GM12801 (cell line): ENCODE measurements around the gene RBM18.

ENCODE experiments used
- TF ChIP-seq, protein P1 (sequence below): IDR thresholded peaks from one replicate; pipeline ENCODE4 v1.5.1; 2011; ENCODE audit warnings: control low read depth; ENCODE audit not compliant: insufficient read length; ENCODE audit errors: extremely low read depth

Gene RBM18

DNA sequence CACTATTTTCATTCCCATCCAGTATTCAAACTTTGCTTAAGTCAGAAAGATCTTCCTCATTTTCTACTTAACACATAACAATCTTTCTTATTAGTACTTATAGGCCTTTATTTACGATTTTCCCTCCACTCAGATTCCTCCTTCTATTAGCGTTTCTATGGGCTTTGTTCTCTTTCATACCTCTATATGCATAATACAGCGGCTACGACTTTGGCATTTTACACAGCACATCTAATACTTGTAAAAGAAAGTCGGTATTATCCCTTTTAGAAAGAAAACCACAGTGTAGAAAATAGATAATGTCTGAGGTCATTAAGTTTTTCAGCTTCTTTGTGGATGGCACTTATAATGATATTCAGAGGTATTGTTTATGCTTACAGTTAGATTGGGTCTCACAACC is 8.4 kb downstream of the RBM18 start:
- TF ChIP-seq, protein P1, sequence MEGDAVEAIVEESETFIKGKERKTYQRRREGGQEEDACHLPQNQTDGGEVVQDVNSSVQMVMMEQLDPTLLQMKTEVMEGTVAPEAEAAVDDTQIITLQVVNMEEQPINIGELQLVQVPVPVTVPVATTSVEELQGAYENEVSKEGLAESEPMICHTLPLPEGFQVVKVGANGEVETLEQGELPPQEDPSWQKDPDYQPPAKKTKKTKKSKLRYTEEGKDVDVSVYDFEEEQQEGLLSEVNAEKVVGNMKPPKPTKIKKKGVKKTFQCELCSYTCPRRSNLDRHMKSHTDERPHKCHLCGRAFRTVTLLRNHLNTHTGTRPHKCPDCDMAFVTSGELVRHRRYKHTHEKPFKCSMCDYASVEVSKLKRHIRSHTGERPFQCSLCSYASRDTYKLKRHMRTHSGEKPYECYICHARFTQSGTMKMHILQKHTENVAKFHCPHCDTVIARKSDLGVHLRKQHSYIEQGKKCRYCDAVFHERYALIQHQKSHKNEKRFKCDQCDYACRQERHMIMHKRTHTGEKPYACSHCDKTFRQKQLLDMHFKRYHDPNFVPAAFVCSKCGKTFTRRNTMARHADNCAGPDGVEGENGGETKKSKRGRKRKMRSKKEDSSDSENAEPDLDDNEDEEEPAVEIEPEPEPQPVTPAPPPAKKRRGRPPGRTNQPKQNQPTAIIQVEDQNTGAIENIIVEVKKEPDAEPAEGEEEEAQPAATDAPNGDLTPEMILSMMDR, result no peak

DNA sequence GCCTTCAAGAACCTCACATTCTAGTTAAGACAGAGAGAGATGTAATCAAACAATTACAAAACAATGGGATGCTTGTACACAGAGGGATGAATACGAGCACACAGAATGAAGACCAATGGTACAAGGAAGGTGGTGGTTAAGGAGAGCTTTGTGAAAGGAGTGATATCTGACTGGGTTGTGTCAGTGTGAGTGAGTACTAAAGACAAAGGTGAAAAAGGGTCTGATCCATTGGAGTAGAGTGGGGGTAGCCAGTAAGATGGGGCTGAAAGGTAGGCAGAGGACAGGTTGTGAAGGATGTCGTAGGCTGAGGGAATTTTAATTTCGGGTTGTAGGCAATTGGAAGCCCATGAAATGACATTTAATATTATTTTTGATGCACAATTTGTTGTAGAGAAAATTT is 9.9 kb downstream of the RBM18 start:
- TF ChIP-seq, protein P1, result no peak

DNA sequence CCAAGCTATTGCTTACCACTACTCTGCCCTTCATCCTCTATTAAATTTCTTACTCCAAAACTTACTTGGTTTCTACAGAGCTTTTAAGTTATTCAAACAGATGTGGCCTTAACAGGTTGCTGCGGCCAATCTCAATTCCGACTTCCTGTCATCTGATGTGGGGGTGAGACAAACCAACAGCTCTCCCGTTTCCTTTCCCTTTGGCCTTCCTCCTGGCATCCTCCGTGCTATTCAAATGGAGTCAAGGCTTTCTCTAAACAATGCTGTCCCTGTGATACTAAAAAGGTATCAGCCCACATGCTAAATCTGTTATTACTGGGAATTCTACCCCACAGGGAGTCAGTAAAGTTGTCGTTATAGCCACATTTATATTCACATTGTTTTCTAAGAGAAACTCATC is 11.8 kb downstream of the RBM18 start:
- TF ChIP-seq, protein P1, result no peak

DNA sequence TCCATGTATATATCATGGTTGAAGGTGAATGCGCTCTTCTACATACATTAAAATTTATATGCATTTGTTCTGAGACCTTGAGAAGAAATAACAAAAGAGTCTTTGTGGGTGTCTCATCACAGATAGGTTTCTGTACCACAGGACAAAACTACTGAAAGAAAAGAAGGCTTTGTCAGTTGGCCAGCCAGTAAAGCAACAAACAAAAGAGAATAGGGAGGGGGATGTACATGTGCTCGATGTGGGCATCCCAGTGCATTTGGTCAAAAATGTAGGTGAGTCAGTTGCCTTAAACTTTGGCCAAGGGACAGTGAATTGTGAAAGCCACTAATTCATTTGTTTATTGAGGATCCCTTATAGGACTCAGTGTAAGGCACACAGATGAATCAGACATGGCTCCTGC is 13.3 kb downstream of the RBM18 start:
- TF ChIP-seq, protein P1, result no peak

DNA sequence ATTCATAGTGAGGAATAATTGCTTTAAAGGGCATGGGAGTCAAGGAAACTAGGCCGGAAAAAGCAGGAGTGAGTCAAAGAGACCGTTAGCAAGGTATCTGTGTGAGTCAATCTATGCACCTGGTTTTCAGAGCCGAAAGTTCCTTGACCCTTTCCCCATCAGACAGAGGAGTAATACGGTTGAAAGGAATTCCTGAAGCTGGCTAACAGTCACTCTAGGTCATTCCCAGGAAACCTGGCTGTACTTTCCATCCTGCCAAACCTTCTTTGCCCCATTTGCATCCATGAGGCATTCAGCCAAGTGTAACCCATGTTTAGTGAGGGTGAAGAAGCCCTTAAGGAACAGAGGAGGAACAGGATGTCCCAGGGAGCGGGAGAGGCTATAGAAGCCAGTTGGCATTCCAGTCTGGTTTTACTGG is 16.2 kb downstream of the RBM18 start:
- TF ChIP-seq, protein P1, result no peak

DNA sequence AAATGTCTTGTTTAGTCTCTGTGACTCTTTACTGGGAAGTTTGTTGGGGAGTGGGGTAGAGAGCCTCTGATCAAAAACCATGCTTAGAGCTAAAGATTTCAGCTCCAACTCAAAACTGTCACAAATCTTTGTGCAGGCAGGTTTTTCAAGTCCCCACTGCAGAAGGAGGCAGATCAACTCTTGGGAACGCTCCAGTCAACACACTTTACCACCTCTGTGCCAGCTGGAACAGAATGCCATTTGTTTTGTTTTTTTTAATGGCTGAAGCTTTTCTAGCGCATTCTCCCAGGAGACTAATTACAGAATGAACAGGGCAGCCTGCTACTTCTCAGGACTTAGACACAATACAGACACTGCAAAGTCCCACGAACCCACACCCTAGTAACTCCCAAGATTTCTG is 18.0 kb downstream of the RBM18 start:
- TF ChIP-seq, protein P1, result no peak

DNA sequence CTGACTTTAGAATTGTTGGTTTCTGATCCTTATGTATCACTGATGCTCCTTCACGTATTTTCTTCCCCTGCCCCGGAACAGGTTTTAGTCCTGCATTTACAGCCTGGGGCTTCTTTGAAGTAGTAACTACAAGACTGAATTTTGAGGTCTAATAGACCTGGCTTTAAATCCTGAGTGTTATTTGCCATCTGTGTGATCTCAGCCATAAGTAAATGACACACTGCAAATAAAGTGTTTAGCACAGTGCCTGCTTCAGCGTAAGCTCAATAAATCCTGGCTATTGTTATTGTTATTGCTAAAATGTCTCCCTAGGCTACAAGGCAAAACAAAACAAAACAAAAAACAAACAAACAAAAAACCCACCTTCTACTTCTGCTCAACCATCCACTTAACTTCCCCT is 20.3 kb downstream of the RBM18 start:
- TF ChIP-seq, protein P1, result no peak

DNA sequence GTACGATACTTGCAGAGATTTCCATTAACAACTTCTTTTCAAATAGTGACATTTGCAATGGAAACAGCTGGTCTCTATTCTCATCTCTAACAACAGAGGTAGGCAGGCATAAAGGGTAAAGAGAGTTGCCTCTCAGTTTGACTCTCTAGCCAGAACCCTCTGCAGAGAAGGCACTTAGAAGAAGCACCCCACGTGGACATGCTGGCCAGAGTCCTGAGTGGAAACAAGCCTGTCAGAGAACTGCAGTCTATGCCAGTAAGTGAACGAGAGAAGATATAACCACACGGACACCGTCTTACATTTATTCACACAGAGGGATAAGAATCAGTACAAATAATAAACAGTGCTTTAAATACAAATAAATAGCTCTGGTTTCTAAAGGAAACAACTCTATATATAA is 24.9 kb downstream of the RBM18 start:
- TF ChIP-seq, protein P1, result no peak
